A549 (cell line): ENCODE measurements around the gene LMNB1.

Experiments used
- CTCF ChIP-seq: fragments of >200 bp; sonication (Bioruptor Twin); formaldehyde crosslinking; IDR thresholded peaks from 3 replicates; pipeline ENCODE4 v1.5.1; 2016
- POLR2A ChIP-seq: IDR thresholded peaks from 2 replicates; pipeline ENCODE4 v1.6.1; 2012; ENCODE audit warnings: mild to moderate bottlenecking, low read length
- SMC3 ChIP-seq: fragments of >200 bp; sonication (Bioruptor Twin); formaldehyde crosslinking; IDR thresholded peaks from 3 replicates; pipeline ENCODE4 v1.6.1; 2018; ENCODE audit warnings: inconsistent platforms

GRCh38 chr5:126745259-126745992 lies 31.5 kb upstream of the LMNB1 start:
- TF ChIP-seq POLR2A, result no peak
- TF ChIP-seq SMC3, result no peak
- TF ChIP-seq CTCF, result no peak
